Ovary (tissue), 9 donors: ENCODE data around the gene CRY2. TPM values are rescaled to one million over a fixed set of nuclear protein-coding genes. Genes with fewer than 3 reads are reported as not detected.

Source experiments
- DNase-seq, 5 donors: peaks; one replicate each; pipeline ENCODE4 v3.0.0-alpha.2; 2019 to 2020
- H3K27ac ChIP-seq, 2 donors: fragments of 200-600 bp; one replicate each; pipeline versions ENCODE4 v1.5.1 to v1.8.0; 2019 to 2022
- H3K27me3 ChIP-seq: fragments of 200-600 bp; one replicate; pipeline ENCODE4 v1.8.0; 2022
- H3K36me3 ChIP-seq: fragments of 200-600 bp; sonication (generic); one replicate; pipeline ENCODE4 v1.5.1; 2019
- H3K4me1 ChIP-seq: one replicate; pipeline ENCODE4 v1.8.1; 2013; ENCODE audit warnings: mild to moderate bottlenecking, moderate library complexity; ENCODE audit not compliant: insufficient read depth
- H3K4me3 ChIP-seq: fragments of 200-600 bp; sonication (generic); one replicate; pipeline ENCODE4 v1.5.1; 2017
- H3K9me3 ChIP-seq, 2 donors: fragments of 200-600 bp in 1 of 2; sonication (generic) in 1 of 2; one replicate each; pipeline versions ENCODE4 v1.5.1 to v1.8.1; 2013 to 2019; ENCODE audit warnings: mild to moderate bottlenecking in 1 of 2, moderate library complexity in 1 of 2
- EP300 ChIP-seq: sonication (generic); formaldehyde crosslinking; IDR thresholded peaks from one replicate; pipeline ENCODE4 v1.6.1; 2017; ENCODE audit warnings: antibody characterized with exemption
- POLR2A ChIP-seq: fragments of 450-650 bp; IDR thresholded peaks from one replicate; pipeline ENCODE4 v1.6.1; 2017; ENCODE audit warnings: antibody characterized with exemption, mild to moderate bottlenecking, moderate library complexity
- WGBS, 3 donors: extraction: QIAGEN DNeasy Blood & Tissue Kit in 1 of 3; methylation state at CpG; one replicate each; pipeline versions ENCODE4 v1.1.5 to v1.1.7; 2013 to 2017; 5-methylcytosine and 5-hydroxymethylcytosine counted together
- intact Hi-C, 4 donors: fragments of 100-400 bp; cut with DNase I; formaldehyde crosslinking; loops; one replicate each; pipeline versions ENCODE4 v1.11.0 to v1.15.1; 2022 to 2023
- polyA plus RNA-seq, 2 donors: library from polyadenylated mRNA; stranded (reverse); fragments of 200-250 nt in 1 of 2; fragments of 350-450 nt in 1 of 2; fragmentation: Illumina TruSeq in 1 of 2; extraction: RNeasy Lipid Tissue Mini Kit (QIAGEN cat#74804) in 1 of 2; gene quantifications; one replicate each; pipeline ENCODE4 v1.2.3, GENCODE V29; 2013 to 2014
- total RNA-seq, 7 donors: library from RNA; depleted of rRNA in 2 of 7; stranded (reverse); fragments of >200 nt in 2 of 7; fragmentation: NEBNext Ultra II Directional in 3 of 7; extraction: Animal tissue kit (Norgen Biotek cat#: 25700) in 3 of 7; gene quantifications; one replicate each; pipeline versions ENCODE4 v1.1.0 to v1.2.4, GENCODE V29; 2016 to 2023
- TF ChIP-seq, protein P1 (sequence below), 3 donors: fragments of 450-650 bp in 2 of 3; fragments of 200-600 bp in 1 of 3; IDR thresholded peaks; one replicate each; pipeline versions ENCODE4 v1.5.1 to v1.8.0; 2016 to 2022; ENCODE audit warnings: antibody characterized with exemption in 3 of 3, mild to moderate bottlenecking in 1 of 3
- donor health status: DM: no; HTN: no; CAD: no; lungs with moderate emphysema.
- donor health status: DM: no; HTN: no; CAD: no.
- donor health status: Bipolar disorder and iron deficiency.
- donor health status: DM: yes; HTN: yes; CAD: no.
- donor health status: DM: no; HTN: no; CAD: no.
- donor health status: DM: yes; HTN: yes; CAD: no.

CRY2 gene
- total and polyA plus RNA-seq, 9 donors: 37.2 to 94.2 (median 51.9) TPM

DNA sequence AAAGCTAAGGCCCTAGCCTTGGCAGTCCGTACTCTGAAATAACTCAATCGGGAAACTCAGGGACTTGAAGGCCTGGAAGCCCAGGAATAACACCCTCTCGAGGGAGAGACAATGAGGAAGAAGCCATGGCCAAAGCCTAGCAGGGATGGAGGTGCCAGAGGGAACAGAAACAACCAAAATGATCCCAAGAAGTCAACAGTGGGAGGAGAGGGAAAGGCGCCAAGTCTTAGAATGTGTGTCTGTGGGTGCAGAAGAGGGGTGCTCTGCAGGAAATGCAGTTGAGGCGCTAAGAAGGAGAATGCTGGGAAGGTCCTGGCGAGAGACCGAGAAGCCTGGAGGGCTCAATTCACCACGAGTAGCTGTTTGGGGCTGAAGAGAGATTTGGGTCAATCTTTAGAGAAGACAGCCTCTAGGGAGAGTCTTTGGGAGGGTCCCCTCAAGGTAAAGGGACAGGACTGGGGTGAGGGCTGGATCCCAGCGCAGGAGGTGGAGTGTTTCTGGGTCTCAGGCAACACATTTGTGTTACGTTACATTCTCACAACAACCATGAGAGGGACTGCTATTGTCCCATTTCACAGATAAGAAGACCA lies 37.4 kb downstream of the CRY2 start:
- Histone ChIP-seq H3K36me3 (no peaks in the 10 kb centered on the region), H3K27me3 (no peaks in the 10 kb centered on the region), H3K27ac (no peak overlapping the region), H3K4me1 (peaks cover 1% of the 10 kb centered on the region), H3K4me3 (no peak overlapping the region), H3K9me3 (no peaks in the 10 kb centered on the region)
- 86 to 89% (median 87%) methylated on average over 10 of the region's 10 CpGs for WGBS, 3 donors
- no peak for DNase-seq
- TF ChIP-seq EP300 (no peak), POLR2A (no peak)
- TF ChIP-seq, protein P1, sequence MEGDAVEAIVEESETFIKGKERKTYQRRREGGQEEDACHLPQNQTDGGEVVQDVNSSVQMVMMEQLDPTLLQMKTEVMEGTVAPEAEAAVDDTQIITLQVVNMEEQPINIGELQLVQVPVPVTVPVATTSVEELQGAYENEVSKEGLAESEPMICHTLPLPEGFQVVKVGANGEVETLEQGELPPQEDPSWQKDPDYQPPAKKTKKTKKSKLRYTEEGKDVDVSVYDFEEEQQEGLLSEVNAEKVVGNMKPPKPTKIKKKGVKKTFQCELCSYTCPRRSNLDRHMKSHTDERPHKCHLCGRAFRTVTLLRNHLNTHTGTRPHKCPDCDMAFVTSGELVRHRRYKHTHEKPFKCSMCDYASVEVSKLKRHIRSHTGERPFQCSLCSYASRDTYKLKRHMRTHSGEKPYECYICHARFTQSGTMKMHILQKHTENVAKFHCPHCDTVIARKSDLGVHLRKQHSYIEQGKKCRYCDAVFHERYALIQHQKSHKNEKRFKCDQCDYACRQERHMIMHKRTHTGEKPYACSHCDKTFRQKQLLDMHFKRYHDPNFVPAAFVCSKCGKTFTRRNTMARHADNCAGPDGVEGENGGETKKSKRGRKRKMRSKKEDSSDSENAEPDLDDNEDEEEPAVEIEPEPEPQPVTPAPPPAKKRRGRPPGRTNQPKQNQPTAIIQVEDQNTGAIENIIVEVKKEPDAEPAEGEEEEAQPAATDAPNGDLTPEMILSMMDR (IDR thresholded peaks at IDR 0.05): no peak
- intact Hi-C loops: no loop called here

DNA sequence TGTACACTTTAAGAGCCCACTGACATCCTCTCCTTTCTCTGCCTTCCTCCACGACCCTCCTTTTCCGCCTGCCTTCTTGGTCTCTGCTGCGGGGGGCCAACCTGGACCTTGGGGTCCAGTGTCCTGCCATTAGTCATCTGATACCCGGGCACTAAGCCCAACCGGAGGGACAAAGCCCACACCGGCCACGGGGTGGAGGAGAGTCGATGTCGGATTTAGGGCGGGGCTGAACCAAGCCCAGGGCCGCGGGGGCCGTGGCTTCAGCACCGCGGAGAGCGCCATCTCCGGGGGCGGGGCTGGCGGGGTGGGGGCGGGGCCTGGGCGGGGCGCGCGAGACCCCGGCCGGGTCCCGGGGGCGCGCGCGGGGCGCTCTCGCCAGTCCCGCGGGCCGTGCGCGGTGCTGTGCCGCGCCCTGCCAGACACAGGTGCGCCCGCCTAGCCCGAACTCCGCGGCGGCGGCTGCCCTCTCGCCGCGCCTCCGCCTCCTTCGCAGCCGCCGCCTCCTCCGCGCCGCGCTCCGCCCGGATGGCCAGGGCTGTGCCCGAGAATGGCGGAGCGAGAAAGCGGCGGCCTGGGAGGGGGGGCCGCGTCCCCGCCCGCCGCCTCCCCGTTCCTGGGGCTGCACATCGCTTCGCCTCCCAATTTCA lies 38.1 kb downstream of the CRY2 start, which contains the start of gene MAPK8IP1:
Gene MAPK8IP1, plus strand, starts transcription at position 378 of the 647 bp plus-strand sequence. Its CDS starts 170 bp downstream, at position 548.
- no peak within 1 kb of the TSS for H3K27ac ChIP-seq
- peak within 1 kb of the TSS; percentile 39 for H3K4me3 ChIP-seq
- peaks cover 1% of the 10 kb centered on the region for H3K4me1 ChIP-seq
- H3K36me3 ChIP-seq: no peaks in the 10 kb centered on the region
- 1 to 7% (median 3%) methylated on average over 15 to 73 of the region's 73 CpGs for WGBS, 3 donors
- peak in 4 of 5 donors; percentile 43 to 73 (median 70) for DNase-seq
- intact Hi-C loops: no loop called here
- H3K27me3 ChIP-seq: no peaks in the 10 kb centered on the region
- TF ChIP-seq EP300 (no peak), POLR2A (no peak)
- TF ChIP-seq, protein P1 (IDR thresholded peaks at IDR 0.05): no peak
- H3K9me3 ChIP-seq: no peaks in the 10 kb centered on the region

DNA sequence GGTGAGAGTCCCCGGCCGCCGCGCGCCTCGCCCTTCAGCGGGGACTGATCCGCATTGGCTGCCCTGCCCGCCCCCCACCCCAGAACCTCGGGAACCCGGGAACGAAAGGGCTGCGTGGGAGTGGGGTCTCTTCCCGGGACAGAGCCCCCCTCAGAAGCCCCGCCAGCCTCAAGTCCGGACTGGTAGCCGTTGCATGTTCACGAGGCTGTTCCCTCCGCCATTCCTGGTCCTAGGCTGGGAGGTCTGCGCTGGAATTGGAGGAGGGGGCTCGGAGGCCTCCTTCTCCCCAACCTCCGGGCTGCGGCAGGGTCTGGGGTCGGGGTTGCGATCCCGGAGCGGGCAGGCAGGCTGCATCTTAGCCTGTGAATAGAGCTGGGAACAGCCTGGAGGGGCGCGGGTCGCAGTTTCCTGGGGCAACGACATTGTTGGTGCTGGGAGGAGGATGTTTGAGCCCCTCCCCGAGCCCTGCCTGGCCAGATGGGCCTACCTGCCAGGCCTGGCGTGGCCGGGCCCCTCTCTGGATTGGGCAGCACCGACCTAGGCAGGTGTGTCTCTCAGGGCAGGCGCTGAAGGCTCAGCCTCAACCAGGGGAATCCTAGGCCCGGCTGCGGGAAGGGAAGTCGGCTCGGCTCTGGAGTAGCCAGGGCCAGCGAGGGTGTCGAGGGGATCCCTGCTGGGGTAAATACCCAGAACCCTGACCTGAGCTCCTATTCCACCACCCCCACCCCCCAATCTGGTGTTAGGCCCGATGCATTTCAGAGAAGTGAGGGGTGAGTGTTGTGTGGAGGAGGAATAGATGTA lies 38.8 kb downstream of the CRY2 start:
- TF ChIP-seq EP300: no peak
- no peak for TF ChIP-seq POLR2A
- TF ChIP-seq, protein P1 (IDR thresholded peaks at IDR 0.05): no peak
- intact Hi-C loops: no loop called here
- Histone ChIP-seq H3K27me3 (no peaks in the 10 kb centered on the region), H3K27ac (no peak overlapping the region), H3K9me3 (no peaks in the 10 kb centered on the region), H3K36me3 (no peaks in the 10 kb centered on the region), H3K4me3 (peak overlapping the region; percentile 39), H3K4me1 (peaks cover 1% of the 10 kb centered on the region)
- DNase-seq: peak in 2 of 5 donors; percentile 26 to 41
- 18 to 25% (median 20%) methylated on average over 24 to 43 of the region's 43 CpGs for WGBS, 3 donors

DNA sequence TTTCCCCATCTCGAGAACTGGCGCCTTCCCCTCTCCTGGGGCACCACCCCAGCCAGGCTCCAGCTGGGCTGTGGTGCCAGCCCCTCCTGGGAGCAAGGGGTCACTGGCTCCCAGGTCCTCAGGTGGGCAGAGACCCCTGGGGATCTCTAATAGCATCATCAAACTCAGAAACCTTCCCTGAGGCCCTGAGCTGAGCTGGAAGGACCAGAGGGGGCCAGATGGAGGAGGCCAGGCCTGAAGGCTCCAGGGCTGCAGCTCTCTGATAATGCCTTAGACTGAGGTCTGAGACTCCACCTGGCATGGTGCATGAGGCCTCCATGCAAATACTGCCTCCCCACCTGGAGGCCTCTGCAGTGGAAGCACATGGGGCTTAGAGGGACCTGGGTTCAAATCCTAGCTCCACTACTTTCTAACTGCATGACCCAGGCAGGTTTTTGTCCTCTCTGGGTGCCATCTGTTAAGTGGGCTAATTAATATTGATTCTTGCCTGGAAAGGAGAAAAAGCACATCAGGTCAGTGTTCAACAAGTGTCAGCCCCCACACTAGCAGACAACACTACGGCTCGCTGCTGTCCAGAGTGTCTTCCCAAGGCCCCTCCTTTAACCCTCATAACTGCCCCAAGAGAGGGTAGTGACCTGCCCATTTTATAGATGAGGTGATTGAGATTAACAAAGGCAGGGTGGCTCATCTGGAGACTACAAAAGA lies 39.7 kb downstream of the CRY2 start:
- no peak overlapping the region for H3K4me3 ChIP-seq
- H3K27me3 ChIP-seq: no peaks in the 10 kb centered on the region

More for the DNA sequence above, 39.7 kb downstream of the CRY2 start:
- TF ChIP-seq POLR2A: no peak
- TF ChIP-seq EP300: no peak
- TF ChIP-seq, protein P1 (IDR thresholded peaks at IDR 0.05): no peak
- H3K4me1 ChIP-seq: peaks cover 1% of the 10 kb centered on the region
- WGBS, 3 donors: 86 to 94% (median 91%) methylated on average over 4 of the region's 4 CpGs
- DNase-seq: no peak
- H3K36me3 ChIP-seq: no peaks in the 10 kb centered on the region
- intact Hi-C loops: no loop called here
- no peak overlapping the region for H3K27ac ChIP-seq
- no peaks in the 10 kb centered on the region for H3K9me3 ChIP-seq
